Uterus (tissue), 4 donors: ENCODE measurements around the gene CERS1. TPM values are rescaled to one million over a fixed set of nuclear protein-coding genes. Genes with fewer than 3 reads are reported as not detected.

ENCODE experiments used
- DNase-seq, 2 donors: peaks; one replicate each; pipeline ENCODE4 v3.0.0-alpha.2; 2019 to 2020
- H3K27ac ChIP-seq, 2 donors: fragments of 200-600 bp; sonication (generic); 1 replicate in 1 of 2; 2 replicates in 1 of 2; pipeline ENCODE4 v1.5.1; 2016 to 2018
- H3K27me3 ChIP-seq, 2 donors: fragments of 200-600 bp; sonication (generic); one replicate each; pipeline ENCODE4 v1.5.1; 2018 to 2019; ENCODE audit warnings: control low read depth in 1 of 2
- H3K36me3 ChIP-seq, 2 donors: fragments of 200-600 bp; sonication (generic); one replicate each; pipeline ENCODE4 v1.5.1; 2019; ENCODE audit warnings: control low read depth in 1 of 2
- H3K4me1 ChIP-seq, 2 donors: fragments of 200-600 bp; sonication (generic); one replicate each; pipeline ENCODE4 v1.5.1; 2018 to 2019; ENCODE audit warnings: control low read depth in 1 of 2
- H3K4me3 ChIP-seq, 2 donors: fragments of 200-600 bp; sonication (generic); 1 replicate in 1 of 2; 2 replicates in 1 of 2; pipeline ENCODE4 v1.5.1; 2018 to 2019; ENCODE audit warnings: mild to moderate bottlenecking in 1 of 2
- H3K9me3 ChIP-seq, 2 donors: fragments of 200-600 bp; sonication (generic); one replicate each; pipeline ENCODE4 v1.5.1; 2019; ENCODE audit warnings: control low read depth in 1 of 2
- POLR2A ChIP-seq, 2 donors: fragments of 450-650 bp; IDR thresholded peaks; one replicate each; pipeline ENCODE4 v1.6.1; 2016; ENCODE audit warnings: antibody characterized with exemption in 2 of 2, mild to moderate bottlenecking in 1 of 2, moderate library complexity in 1 of 2
- intact Hi-C: fragments of 100-400 bp; cut with DNase I; formaldehyde crosslinking; loops from one replicate; pipeline ENCODE4 v1.15.1; 2023; ENCODE audit warnings: low total_unique reads
- total RNA-seq, 4 donors: library from RNA; depleted of rRNA in 3 of 4; stranded (reverse); fragments of >200 nt in 3 of 4; gene quantifications; one replicate each; pipeline versions ENCODE4 v1.1.0 to v1.2.4, GENCODE V29; 2014 to 2023
- TF ChIP-seq, protein P1 (sequence below), 4 experiments: fragments of 200-600 bp in 2 of 4; fragments of 450-650 bp in 2 of 4; sonication (generic) in 2 of 4; IDR thresholded peaks; one replicate each; pipeline ENCODE4 v1.5.1; 2016 to 2019; ENCODE audit warnings: antibody characterized with exemption in 4 of 4, mild to moderate bottlenecking in 2 of 4, moderate library complexity in 1 of 4
- donor health status: DM: yes; HTN: yes; CAD: no.

The CERS1 gene
- total RNA-seq, 4 donors from 2014 or later: 0.30 to 4.9 TPM; not detected in 2

DNA sequence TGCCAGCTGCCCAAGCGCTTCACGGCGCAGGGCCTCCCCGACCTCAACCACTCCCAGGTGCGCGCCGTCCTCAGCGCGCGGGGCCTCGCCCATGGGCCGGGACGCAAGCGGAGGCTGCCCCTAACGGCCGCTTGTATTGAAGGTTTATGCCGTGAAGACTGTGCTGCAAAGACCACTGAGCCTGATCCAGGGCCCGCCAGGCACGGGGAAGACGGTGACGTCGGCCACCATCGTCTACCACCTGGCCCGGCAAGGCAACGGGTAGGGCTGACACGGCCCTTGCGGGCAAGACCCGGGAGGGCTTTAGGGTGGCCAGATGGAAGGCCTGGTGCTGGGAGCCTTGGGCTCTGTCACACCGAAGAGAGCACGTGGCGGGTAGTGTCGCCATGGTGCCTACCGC lies 41.0 kb downstream of the CERS1 start:
- TF ChIP-seq, protein P1, sequence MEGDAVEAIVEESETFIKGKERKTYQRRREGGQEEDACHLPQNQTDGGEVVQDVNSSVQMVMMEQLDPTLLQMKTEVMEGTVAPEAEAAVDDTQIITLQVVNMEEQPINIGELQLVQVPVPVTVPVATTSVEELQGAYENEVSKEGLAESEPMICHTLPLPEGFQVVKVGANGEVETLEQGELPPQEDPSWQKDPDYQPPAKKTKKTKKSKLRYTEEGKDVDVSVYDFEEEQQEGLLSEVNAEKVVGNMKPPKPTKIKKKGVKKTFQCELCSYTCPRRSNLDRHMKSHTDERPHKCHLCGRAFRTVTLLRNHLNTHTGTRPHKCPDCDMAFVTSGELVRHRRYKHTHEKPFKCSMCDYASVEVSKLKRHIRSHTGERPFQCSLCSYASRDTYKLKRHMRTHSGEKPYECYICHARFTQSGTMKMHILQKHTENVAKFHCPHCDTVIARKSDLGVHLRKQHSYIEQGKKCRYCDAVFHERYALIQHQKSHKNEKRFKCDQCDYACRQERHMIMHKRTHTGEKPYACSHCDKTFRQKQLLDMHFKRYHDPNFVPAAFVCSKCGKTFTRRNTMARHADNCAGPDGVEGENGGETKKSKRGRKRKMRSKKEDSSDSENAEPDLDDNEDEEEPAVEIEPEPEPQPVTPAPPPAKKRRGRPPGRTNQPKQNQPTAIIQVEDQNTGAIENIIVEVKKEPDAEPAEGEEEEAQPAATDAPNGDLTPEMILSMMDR (IDR thresholded peaks at IDR 0.05): no peak
- TF ChIP-seq POLR2A (IDR thresholded peaks at IDR 0.05): no peak
- Histone ChIP-seq H3K4me3 (no peak overlapping the region), H3K4me1 (peaks cover 11% of the 10 kb centered on the region in 2 donors), H3K9me3 (no peaks in the 10 kb centered on the region), H3K36me3 (no peaks in the 10 kb centered on the region), H3K27me3 (no peaks in the 10 kb centered on the region), H3K27ac (no peak overlapping the region)
- intact Hi-C loops: no loop called here
- DNase-seq: no peak

DNA sequence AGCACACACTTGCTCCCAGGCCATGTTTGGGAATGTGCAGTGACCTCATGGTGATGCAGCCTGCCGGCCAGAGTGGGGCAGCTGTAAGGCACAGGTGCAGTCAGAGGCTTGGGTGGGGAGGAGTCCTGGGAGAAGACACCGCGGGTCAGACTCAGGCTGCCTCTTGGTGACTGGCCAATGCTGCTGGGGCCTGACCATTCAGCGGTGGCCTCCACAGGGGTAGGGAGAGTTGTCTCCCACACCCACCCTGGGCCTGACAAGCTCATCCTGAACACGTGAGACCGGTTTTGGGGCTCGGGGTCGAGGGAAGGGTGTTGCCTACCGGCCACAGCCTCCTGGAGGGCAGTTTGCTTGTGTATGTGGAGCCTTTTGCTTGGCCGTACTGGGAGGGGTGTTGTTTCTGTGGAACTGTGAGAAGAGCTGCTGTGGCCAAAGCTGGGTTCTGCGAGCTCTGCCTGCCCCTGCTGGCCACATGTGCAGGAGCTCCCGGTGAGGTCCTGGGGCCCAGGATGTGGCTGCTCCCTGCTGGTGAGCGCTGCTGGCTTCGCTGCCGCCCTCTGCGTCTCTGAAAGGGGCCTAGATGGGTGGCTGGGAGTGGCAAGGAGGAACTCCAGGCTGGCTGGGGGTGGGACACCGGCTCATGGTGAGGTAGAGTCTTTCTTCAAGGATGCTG lies 42.1 kb downstream of the CERS1 start:
- DNase-seq: no peak
- no peak for TF ChIP-seq POLR2A (IDR thresholded peaks at IDR 0.05)
- TF ChIP-seq, protein P1 (IDR thresholded peaks at IDR 0.05): no peak
- Histone ChIP-seq H3K9me3 (no peaks in the 10 kb centered on the region), H3K4me3 (no peak overlapping the region), H3K4me1 (peaks cover 20 to 22% of the 10 kb centered on the region in 2 donors), H3K36me3 (no peaks in the 10 kb centered on the region), H3K27ac (no peak overlapping the region), H3K27me3 (no peaks in the 10 kb centered on the region)
- intact Hi-C loops: no loop called here

DNA sequence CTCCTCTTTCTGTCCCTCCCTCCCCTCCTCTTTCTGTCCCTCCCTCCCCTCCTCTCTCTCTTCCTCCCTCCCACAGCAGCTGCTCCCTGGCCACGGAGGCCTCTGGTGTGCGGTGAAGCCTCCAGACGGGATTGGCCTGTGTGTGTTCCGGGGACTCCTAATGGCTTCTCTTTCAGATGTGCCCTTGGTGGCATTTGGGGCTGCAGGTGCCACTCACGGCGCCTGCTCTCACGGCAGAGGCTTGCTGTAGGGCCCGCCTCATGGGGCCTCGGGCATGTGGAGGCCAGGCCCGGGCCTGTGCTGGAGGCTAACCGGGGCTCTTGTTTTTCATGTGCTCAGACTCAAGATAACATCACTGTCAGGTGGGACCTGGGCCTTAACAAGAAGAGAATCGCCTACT lies 43.3 kb downstream of the CERS1 start:
- no peak for DNase-seq
- TF ChIP-seq POLR2A (IDR thresholded peaks at IDR 0.05): no peak
- TF ChIP-seq, protein P1 (IDR thresholded peaks at IDR 0.05): no peak
- H3K9me3 ChIP-seq: no peaks in the 10 kb centered on the region
- H3K27me3 ChIP-seq: no peaks in the 10 kb centered on the region
- peaks cover 28 to 31% of the 10 kb centered on the region in 2 donors for H3K4me1 ChIP-seq
- no peak overlapping the region for H3K4me3 ChIP-seq
- no peak overlapping the region for H3K27ac ChIP-seq
- no peaks in the 10 kb centered on the region for H3K36me3 ChIP-seq
- intact Hi-C loops: no loop called here

DNA sequence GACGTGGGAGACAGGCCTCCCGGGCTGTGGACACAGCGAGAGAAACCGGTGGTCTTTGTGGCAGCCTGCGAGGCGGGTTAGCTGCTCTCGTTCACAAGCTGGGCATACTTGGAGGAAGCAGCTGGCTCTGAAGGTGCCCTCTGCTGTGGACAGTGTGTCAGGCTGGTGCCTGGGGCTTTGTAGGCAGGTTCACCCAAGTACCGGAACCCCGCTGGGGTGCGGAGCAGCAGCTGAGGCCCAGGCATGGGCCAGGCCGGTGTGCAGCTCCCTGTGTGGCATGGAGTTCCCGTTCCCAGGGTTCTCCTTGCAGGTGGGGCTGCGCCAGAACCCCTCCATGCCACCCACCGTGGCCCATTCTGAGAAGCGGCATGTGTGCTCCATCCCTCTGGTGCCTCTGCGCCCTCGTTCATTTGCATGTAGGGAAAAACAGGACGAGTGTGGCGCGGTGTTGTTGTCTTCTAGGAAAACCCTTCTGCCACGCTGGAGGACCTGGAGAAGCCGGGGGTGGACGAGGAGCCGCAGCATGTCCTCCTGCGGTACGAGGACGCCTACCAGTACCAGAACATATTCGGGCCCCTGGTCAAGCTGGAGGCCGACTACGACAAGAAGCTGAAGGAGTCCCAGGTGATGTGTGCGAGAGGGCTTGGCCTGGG lies 44.2 kb downstream of the CERS1 start:
- no peaks in the 10 kb centered on the region for H3K27me3 ChIP-seq
- intact Hi-C loops: no loop called here
- H3K36me3 ChIP-seq: no peaks in the 10 kb centered on the region
- no peak overlapping the region for H3K4me3 ChIP-seq
- peak overlapping the region in 1 of 2 donors; percentile 75 for H3K27ac ChIP-seq
- peaks cover 31 to 39% of the 10 kb centered on the region in 2 donors for H3K4me1 ChIP-seq
- TF ChIP-seq, protein P1 (IDR thresholded peaks at IDR 0.05): no peak
- TF ChIP-seq POLR2A (IDR thresholded peaks at IDR 0.05): no peak
- no peaks in the 10 kb centered on the region for H3K9me3 ChIP-seq
- no peak for DNase-seq
